ENCODE results near the gene MFAP4.

Gene MFAP4

DNA sequence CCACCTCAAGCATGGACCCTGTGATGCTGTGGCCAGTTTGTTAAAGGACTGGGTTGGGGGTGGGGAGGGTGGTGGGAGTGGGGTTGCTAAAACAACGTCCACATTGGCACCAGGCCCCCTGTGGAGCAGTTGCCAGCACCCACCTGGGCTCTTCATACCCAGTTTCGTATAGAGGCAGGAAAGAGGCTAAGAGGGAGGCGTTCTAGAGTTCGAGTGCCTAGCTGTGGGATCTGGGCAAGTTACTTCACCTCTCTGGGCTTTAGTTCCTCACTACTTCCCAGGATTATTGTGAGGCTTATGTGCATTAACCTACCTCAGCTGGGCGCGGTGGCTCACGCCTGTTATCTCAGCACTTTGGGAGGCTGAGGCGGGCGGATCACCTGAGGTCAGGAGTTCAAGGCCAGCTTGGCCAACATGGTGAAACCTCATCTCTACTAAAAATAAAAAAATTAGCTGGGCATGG is 1.4 kb downstream of the MFAP4 start:
- DNase-seq (ENCODE audit: low read depth) = no peak

DNA sequence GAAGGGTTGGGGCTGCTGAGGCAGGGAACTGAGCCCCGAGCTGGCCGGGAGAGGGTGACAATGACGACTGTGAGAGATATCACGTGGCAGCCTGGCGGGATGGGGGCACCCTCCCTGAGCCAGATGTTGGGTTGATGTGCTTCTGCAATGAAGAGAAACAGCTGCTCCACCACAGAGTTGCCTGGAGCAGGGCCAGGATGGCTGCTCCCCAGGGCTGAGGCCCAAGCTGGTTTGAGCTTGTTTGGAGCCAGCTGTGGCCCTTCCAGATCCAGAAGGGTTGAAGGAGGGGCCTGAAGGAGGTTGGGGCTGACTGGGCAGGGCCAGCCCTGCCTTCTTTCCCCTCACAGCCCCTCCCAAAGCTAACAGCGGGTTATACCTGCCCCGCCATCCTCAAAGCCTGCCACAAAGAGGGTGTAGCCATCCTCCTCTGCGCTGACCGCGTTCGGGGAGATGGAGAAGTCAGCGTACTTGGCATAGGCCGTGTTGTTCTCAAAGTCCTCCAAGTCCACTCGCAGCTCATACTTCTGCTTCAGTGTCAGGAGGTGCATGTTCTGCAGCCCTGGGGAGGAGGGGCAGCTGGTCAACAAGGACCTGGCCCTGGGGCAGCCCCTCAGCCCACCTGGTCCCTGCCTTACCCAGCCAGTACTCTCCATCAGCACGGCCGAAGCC is 2.1 kb downstream of the MFAP4 start:
- DNase-seq (ENCODE audit: low read depth) = no peak

DNA sequence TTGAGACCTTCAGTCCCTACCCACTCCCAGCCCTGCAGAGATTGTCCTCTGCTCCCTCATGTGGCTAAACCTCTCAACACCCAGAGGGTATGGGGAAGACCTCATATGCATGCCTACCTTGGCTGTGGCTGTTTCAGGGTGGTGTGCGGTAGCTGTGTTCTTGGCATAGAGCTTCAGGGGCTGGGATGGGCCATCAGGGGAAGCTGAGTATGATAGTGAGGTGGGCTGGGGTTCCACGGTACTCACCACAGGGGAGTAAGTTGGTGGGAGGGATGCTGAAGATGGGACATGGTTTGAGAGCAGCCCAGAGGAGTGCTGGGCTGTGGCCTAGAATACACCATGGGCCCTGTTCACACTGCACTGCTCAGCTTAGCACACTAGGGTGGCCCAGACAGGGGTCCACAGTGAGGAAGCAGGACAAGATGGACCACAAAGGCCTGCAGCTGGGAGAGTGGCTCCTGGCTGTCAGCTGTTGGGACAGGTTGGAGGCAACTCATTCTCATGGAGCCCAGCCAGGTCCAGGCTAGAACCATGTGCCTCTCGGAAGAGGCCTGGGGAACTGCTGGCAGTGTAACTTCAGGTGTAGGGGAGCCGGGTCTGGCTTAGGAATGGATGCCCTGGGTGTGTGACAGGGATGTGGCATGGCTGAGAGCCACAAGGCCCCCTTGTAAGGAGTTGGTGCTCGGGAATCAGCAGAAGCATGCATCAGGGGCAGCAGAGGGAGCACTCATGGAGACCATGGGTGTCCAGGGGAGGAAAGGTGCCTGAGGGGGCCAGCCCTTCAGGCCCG is 3.1 kb downstream of the MFAP4 start:
- DNase-seq (ENCODE audit: low read depth) = no peak

DNA sequence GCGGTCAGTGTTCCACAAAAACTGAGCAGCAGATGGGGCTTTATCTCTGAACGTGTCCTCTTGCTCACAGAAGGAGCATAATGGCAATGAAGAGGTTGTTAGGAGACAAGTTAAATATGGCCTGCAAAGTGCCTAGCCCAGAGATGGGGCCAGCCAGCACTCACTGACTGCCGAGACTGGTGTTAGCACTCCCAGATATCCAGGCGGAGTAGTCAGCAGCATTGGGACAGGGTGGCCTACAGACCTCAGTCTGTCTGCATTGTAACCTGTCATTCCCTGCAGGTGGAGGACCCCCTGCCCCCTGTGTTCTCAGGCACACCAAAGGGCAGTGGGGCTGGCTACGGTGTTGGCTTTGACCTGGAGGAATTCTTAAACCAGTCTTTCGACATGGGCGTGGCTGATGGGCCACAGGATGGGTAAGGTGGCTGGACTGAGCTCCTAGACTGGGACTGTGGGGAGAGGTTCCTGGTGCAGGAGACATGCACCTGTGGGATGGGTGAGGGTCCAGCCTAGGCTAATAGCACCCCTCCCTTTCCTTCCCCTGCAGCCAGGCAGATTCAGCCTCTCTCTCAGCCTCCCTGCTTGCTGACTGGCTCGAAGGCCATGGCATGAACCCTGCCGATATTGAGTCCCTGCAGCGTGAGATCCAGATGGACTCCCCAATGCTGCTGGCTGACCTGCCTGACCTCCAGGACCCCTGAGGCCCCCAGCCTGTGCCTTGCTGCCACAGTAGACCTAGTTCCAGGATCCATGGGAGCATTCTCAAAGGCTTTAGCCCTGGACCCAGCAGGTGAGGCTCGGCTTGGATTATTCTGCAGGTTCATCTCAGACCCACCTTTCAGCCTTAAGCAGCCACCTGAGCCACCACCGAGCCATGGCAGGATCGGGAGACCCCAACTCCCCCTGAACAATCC is 4.2 kb downstream of the MFAP4 start:
- no peak for DNase-seq (ENCODE audit: low read depth)

DNA sequence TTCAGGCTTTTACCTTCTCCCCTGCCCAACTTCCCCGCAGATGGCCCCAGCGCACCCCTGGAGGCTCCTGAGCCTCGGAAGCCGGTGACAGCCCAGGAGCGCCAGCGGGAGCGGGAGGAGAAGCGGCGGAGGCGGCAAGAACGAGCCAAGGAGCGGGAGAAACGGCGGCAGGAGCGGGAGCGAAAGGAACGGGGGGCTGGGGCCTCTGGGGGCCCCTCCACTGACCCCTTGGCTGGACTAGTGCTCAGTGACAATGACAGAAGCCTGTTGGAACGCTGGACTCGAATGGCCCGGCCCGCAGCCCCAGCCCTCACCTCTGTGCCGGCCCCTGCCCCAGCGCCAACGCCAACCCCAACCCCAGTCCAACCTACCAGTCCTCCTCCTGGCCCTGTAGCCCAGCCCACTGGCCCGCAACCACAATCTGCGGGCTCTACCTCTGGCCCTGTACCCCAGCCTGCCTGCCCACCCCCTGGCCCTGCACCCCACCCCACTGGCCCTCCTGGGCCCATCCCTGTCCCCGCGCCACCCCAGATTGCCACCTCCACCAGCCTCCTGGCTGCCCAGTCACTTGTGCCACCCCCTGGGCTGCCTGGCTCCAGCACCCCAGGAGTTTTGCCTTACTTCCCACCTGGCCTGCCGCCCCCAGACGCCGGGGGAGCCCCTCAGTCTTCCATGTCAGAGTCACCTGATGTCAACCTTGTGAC is 5.1 kb downstream of the MFAP4 start:
- no peak for DNase-seq (ENCODE audit: low read depth)

DNA sequence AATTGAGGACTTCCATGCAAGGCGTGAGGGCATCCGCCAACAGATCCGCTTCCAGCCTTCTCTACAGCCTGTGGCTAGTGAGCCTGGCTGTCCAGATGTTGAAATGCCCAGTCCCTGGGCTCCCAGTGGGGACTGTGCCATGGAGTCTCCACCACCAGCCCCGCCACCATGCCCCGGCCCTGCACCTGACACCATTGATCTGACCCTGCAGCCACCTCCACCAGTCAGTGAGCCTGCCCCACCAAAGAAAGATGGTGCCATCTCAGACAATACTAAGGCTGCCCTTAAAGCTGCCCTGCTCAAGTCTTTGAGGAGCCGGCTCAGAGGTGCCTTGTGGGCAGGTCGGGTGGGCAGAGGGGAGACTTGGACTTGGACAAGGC is 5.6 kb downstream of the MFAP4 start:
- DNase-seq (ENCODE audit: low read depth) = no peak

DNA sequence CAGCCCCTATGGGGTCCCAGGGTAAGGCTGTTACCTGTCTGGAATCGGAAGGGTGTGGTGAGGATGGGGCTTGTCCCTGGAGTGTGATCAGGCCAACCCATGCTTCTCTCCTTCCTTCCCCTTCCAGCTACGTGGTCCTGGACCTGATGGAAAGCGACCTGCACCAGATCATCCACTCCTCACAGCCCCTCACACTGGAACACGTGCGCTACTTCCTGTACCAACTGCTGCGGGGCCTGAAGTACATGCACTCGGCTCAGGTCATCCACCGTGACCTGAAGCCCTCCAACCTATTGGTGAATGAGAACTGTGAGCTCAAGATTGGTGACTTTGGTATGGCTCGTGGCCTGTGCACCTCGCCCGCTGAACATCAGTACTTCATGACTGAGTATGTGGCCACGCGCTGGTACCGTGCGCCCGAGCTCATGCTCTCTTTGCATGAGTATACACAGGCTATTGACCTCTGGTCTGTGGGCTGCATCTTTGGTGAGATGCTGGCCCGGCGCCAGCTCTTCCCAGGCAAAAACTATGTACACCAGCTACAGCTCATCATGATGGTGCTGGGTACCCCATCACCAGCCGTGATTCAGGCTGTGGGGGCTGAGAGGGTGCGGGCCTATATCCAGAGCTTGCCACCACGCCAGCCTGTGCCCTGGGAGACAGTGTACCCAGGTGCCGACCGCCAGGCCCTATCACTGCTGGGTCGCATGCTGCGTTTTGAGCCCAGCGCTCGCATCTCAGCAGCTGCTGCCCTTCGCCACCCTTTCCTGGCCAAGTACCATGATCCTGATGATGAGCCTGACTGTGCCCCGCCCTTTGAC is 6.3 kb downstream of the MFAP4 start:
- DNase-seq (ENCODE audit: low read depth) = no peak

DNA sequence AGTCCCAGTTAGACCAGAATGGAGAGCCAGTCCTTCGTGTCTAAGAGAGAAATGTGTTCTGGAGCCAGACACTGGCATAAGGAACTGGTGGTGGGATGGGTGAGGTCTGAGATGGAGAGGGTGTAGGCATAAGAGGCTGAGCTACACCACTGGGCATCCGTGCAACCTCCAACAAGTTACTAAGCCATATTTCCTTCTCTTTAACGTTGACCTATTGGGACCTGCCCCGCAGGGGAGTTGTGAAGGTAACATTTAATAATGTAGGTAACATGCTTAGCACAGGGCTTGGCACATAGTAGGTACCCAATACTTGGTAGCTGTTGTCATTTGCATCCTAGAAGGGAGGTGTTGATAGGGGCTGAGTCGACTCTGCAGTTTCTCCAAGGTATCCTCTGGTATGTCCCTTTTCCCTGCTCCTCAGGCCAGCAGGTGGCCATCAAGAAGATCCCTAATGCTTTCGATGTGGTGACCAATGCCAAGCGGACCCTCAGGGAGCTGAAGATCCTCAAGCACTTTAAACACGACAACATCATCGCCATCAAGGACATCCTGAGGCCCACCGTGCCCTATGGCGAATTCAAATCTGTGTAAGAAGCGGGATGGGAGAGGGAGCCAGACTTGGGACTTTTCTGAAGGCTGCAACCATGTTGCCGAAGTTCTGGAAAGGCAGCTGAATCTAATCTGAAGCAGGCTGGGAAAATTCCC is 7.5 kb downstream of the MFAP4 start:
- no peak for DNase-seq (ENCODE audit: low read depth)

DNA sequence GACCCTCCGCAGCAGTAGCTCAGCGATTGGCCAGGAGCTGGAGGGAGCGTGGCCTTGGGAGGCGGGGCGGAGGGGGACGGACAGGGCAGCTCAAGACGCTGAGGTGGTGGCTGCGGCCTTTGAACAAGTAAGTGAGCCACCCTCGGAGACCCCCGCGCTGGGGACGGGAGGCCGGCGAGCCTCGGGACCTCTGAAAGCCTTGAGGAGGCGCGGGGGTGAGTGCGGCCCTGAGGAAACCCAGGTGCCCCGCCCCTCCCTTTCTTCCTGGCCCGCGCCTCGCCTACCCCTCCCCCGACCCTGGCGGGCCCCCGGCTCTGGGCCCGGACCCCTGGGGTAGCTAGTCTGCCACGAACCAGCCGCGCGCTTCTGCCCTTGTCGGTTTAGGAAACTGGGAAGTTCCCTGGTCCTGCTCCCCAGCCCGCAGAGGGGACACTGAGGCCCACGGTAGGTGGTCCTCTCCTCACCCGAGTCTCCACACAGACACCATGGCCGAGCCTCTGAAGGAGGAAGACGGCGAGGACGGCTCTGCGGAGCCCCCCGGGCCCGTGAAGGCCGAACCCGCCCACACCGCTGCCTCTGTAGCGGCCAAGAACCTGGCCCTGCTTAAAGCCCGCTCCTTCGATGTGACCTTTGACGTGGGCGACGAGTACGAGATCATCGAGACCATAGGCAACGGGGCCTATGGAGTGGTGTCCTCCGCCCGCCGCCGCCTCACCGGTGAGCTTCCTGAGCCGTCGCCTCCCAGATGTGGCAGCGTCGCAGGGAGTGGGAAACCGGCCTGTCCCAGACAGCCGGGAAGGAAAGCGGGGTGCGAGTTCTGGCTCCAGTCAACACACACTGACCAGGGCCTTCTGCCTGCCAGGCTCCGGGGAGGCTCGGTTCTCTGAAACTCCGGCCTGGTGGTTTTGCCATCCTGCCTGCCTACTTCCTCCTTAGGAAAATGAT is 8.3 kb downstream of the MFAP4 start, which contains the start of gene MAPK7:
Gene MAPK7 (plus strand): TSS at position 83 of the 945 bp plus-strand sequence. CDS start 403 bp downstream, at position 486.
- no peak for DNase-seq (ENCODE audit: low read depth)

DNA sequence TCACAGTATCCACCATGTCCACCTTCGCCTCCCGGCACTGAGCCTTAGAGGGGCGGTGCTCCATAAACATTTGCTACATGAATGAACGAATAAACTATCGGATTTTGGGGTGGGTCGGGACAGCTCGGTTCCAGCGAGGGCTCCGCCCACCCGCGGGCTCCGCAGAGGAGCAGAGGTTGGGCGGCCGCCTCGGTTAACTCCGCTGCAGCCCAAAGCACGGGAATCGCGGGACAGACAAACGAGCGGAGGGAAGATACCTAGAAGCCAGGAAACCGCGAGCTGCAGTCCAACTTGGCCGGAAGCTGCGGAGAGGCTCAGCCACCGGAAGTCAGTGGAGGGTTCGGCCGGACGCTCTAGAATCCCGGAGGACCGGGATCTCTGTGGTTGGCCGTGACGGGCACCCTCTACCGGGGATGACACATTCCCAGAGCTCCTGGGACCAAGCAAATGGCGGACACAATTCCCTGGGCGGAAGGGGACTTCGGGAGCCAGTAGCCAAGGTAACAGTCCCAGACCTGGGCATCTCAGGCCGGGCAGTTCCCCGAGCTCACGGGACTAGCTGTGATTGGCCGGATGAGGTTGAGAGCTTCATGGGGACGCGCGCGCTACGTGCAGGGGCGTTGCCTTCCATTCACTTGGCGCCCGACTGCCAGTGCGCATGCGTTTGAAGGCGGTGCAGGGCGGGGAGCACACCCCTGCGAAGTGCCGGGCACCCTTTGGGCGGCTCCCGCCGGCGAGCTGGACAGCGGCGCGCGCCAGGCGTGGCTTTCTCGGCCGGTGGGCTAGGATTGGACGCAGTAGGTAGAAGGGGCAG is 9.2 kb downstream of the MFAP4 start:
- peak; percentile 83 for DNase-seq (ENCODE audit: low read depth)

DNA sequence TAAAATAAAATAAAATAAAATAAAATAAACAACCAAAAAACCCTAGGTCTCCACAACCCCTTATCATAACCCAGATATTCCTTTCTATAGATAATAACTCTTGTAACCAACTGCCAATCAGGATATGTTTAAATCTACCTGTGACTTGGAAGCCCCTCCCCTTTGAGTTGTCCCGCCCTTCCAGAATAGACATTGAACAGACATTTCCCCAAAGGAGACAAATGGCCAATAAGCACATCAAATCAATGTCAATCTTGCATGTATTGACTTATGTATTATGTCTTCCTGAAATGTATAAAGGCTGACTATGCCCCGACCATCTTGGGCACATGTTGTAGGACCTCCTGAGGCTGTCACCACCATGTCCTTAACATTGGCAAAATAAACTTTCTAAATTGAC is 10.2 kb downstream of the MFAP4 start:
- DNase-seq (ENCODE audit: low read depth) = no peak

DNA sequence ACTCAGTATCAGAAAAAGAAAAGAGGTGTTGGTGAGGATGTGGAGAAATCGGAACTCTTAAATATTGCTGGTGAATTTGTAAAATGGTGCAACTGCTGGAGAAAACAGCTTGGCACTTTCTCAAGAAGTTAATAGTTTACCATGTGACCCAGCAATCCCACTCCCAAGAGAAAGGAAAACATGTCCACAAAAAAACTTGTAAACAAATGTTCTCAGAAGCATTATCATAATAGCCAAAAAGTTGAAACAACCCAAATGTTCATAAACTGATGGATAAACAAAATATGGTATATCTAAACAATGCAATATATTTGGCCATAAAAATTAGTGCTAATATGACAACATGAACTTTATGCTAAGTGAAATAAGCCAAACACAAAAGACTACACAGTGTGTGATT is 11.3 kb downstream of the MFAP4 start:
- DNase-seq (ENCODE audit: low read depth) = no peak

DNA sequence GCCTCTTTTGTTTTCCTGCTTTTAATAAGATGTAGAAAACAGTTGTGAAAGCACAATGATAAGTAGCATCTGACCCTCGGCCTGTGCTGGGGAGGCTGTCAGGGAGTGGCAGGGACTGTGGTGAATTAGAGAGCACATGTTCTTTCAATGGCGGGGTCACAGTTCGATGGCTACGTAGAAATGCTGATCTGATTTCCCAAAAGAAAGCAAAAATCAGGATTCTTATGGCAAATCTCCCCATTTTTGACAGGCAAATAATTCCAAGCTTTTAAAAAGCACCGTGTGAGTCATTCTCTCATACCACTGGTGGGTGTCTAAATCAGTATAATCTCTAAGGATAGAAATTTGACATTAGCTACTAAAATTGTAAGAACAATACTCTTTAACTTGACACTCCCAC is 12.9 kb downstream of the MFAP4 start:
- no peak for DNase-seq (ENCODE audit: low read depth)

DNA sequence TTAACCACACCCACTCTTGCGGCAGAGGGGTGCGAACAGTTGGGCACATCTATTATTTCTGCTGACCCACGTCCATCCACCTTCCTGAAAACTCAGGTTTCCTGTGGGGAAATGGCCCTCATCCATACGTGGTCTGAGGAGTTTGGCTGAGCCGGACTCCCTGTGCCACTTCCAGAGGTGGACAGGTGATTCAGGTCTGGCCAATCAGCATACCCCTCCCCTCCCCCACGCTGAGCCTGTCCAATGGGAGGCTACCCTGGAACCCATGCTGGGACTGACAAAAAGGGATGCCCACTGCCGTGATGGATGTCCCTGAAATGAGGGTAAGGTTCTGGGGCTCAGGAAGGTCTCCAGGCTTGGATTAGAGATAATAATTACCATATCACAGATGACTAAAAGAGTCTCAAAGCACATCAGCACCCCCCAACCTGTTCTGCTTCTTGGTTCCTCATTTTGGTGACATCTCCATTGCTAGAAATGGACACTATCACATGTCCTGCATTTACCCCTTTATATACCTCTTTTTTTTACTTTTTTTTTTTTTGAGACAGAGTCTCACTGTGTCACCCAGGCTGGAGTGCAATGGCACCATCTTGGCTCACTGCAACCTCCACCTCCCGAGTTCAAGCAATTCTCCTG is 14.0 kb downstream of the MFAP4 start:
- DNase-seq (ENCODE audit: low read depth) = no peak

DNA sequence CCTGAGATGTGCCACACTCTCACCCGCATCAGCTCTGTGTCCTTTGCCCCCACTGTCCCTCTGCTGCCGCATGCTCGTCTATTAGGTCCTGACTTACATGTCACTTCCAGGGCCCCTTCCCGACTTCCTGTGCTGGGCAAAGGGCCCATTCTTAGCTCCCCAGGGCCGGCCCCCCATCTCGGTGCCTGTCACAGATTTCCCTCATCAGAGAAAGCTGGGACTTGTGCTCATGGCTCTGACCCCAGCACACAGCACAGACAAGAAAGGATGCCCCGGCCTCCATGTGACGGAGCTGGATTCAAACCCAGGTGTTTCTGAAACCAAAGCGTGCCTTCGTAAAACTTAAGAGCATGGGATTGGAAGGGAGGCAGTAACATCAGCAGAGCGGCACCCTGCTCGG is 14.6 kb downstream of the MFAP4 start:
- DNase-seq (ENCODE audit: low read depth) = no peak

DNA sequence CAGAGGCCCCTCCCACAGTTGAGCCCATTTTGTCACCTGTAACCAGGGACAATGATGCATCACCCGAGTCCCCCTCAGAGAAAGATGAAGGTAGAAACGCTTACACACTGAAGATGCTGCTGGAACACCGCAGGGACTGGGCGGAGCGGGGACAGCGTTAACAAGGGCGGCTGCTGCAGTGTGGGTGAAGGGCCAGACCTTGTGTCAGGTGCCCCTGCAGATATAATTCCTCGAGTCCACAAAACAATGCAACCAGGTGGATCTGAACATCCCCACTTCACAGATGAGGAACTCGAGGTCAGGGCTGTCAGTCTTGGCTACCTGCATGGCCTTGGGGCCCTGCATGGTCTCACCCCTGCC is 15.0 kb downstream of the MFAP4 start:
- DNase-seq (ENCODE audit: low read depth) = no peak

DNA sequence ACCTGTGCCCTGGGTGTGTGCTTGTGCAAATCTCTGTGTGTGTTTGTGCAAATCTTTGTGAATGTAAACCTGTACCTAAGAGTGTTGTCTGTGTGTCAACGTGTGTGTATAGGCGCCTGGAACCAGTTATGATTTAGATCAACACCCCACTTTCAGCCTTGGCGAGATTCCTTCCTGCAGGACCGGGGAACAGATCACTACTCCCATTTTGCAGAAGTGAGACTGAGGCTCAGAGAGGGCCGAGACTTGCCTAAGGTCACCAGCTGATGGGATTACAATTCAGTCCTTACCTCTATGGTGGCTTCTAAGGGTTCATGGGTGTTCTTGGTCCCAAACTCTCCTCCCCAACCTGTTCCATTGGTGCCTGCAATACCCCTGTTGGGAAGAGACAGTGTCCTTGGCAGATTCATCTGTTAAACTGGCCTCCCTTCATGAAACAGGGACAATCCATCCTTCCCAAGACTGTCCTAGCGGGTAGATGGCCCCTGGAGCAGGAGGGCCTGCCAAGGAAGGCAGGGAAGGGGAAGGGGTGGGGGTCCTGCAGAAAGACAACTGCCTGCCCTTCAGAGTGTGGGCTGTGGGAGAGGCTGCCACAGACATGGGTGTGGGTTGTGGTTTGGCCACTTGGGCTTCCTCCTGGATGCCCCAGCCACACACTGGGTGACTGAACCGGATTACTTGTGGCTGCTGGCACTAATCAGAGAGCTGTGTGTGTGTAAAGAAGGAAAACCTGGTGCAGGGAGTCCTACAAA is 15.6 kb downstream of the MFAP4 start:
- DNase-seq (ENCODE audit: low read depth) = no peak
